Stomach (tissue), 4 donors: ENCODE measurements around the gene ACKR1.

Source experiments
- CTCF ChIP-seq, 7 experiments: fragments of 450-650 bp in 4 of 7; fragments of 200-600 bp in 3 of 7; sonication (generic) in 3 of 7; IDR thresholded peaks; one replicate each; pipeline ENCODE4 v1.5.1; 2016 to 2019; ENCODE audit warnings: antibody characterized with exemption in 7 of 7, control low read depth in 2 of 7, mild to moderate bottlenecking in 1 of 7
- EP300 ChIP-seq: sonication (generic); formaldehyde crosslinking; IDR thresholded peaks from one replicate; pipeline ENCODE4 v1.6.1; 2017; ENCODE audit warnings: antibody characterized with exemption
- POLR2A ChIP-seq, 4 donors: fragments of 450-650 bp; IDR thresholded peaks; one replicate each; pipeline ENCODE4 v1.6.1; 2016; ENCODE audit warnings: antibody characterized with exemption in 4 of 4, control low read depth in 2 of 4, mild to moderate bottlenecking in 1 of 4, moderate library complexity in 1 of 4
- POLR2AphosphoS5 ChIP-seq, 3 donors: sonication (generic); formaldehyde crosslinking; IDR thresholded peaks; one replicate each; pipeline ENCODE4 v1.6.1; 2016; ENCODE audit warnings: antibody characterized with exemption in 3 of 3

GRCh38 chr1:159187033-159187432, 17.6 kb upstream of the ACKR1 start:
- no peak for TF ChIP-seq POLR2AphosphoS5 (IDR thresholded peaks at IDR 0.05)
- TF ChIP-seq CTCF (IDR thresholded peaks at IDR 0.05): no peak
- TF ChIP-seq POLR2A (IDR thresholded peaks at IDR 0.05): no peak
- no peak for TF ChIP-seq EP300
